Stimulated activated CD8-positive, alpha-beta memory T cell treated with anti-CD3 and anti-CD28 coated beads, Interleukin-4, amount 100 ng/mL, for 1 hour (primary cell): Measurements from ENCODE around the gene PPM1H.
"Not testable (repeated sequence)": the region's sequence is repeated elsewhere in the genome, so short reads cannot be mapped to it uniquely, and the experiment has no call there.

Experiments
- DNase-seq, 2 donors: peaks; one replicate each; pipeline ENCODE4 v3.0.0-alpha.2; 2020; ENCODE audit warnings: low read depth in 2 of 2, low spot score in 1 of 2

Gene PPM1H

GRCh38 chr12:62771828-62772227, 163.1 kb downstream of the PPM1H start:
- DNase-seq: no peak

- no peak for DNase-seq
Measured at GRCh38 chr12:62770381-62770780, 164.6 kb downstream of the PPM1H start.

GRCh38 chr12:62769076-62769619, 165.8 kb downstream of the PPM1H start:
- DNase-seq: no peak

- DNase-seq: no peak
Measured at GRCh38 chr12:62767946-62768345, 167.0 kb downstream of the PPM1H start.

GRCh38 chr12:62767496-62767895, 167.5 kb downstream of the PPM1H start:
- no peak for DNase-seq

- no peak for DNase-seq
Measured at GRCh38 chr12:62766496-62766895, 168.5 kb downstream of the PPM1H start.

- no peak for DNase-seq
Measured at GRCh38 chr12:62763861-62764645, 170.9 kb downstream of the PPM1H start.

- DNase-seq: no peak
Measured at GRCh38 chr12:62763312-62763711, 171.6 kb downstream of the PPM1H start.

- DNase-seq: no peak
Measured at GRCh38 chr12:62762645-62763044, 172.3 kb downstream of the PPM1H start.

GRCh38 chr12:62761658-62762057, 173.3 kb downstream of the PPM1H start:
- no peak for DNase-seq

- DNase-seq: no peak
Measured at GRCh38 chr12:62760779-62761178, 174.2 kb downstream of the PPM1H start.

GRCh38 chr12:62760341-62760740, 174.6 kb downstream of the PPM1H start:
- not testable (repeated sequence) for DNase-seq

GRCh38 chr12:62758216-62758615, 176.7 kb downstream of the PPM1H start:
- DNase-seq: no peak

GRCh38 chr12:62757048-62757447, 177.9 kb downstream of the PPM1H start:
- no peak for DNase-seq

GRCh38 chr12:62754706-62755105, 180.2 kb downstream of the PPM1H start:
- no peak for DNase-seq

- DNase-seq: no peak
Measured at GRCh38 chr12:62751810-62752155, 183.2 kb downstream of the PPM1H start.

- no peak for DNase-seq
Measured at GRCh38 chr12:62750941-62751809, 183.8 kb downstream of the PPM1H start.

- DNase-seq: no peak
Measured at GRCh38 chr12:62749586-62749985, 185.4 kb downstream of the PPM1H start.

GRCh38 chr12:62748941-62749468, 185.9 kb downstream of the PPM1H start:
- DNase-seq: no peak

- DNase-seq: no peak
Measured at GRCh38 chr12:62744551-62744950, 190.4 kb downstream of the PPM1H start.

- no peak for DNase-seq
Measured at GRCh38 chr12:62739266-62740015, 195.5 kb downstream of the PPM1H start.
